ENCODE results near the gene ZNF609. TPM values are rescaled to one million over a fixed set of nuclear protein-coding genes. Genes with fewer than 3 reads are reported as not detected.

Gene ZNF609
- total RNA-seq, 1 donor from 2014 or later, result 21.5 TPM

DNA sequence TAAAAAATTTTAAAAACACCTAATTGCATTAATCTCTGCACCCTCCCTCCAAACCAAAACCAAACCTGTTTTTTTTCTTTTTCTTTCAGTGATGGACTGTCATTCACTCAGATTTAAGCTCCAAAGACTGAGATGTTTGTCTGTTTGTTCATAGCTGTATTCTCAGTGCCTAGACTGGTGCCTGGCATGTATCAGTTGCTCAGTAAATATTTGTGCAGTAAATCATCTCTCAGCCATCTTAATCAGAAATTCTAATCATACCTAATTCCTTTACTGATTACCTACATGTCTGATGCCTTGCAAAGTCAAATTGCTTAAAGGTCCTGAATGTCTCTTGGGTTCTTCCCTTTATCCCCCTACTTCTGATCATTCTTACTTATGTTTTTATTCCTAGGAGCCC is 138.8 kb downstream of the ZNF609 start:
- H3K36me3 ChIP-seq, result no peaks in the 10 kb centered on the region
- TF ChIP-seq EZH2phosphoT487 (IDR thresholded peaks at IDR 0.05) (no peak), EZH2 (IDR thresholded peaks at IDR 0.05) (no peak)
- TF ChIP-seq, protein P1, sequence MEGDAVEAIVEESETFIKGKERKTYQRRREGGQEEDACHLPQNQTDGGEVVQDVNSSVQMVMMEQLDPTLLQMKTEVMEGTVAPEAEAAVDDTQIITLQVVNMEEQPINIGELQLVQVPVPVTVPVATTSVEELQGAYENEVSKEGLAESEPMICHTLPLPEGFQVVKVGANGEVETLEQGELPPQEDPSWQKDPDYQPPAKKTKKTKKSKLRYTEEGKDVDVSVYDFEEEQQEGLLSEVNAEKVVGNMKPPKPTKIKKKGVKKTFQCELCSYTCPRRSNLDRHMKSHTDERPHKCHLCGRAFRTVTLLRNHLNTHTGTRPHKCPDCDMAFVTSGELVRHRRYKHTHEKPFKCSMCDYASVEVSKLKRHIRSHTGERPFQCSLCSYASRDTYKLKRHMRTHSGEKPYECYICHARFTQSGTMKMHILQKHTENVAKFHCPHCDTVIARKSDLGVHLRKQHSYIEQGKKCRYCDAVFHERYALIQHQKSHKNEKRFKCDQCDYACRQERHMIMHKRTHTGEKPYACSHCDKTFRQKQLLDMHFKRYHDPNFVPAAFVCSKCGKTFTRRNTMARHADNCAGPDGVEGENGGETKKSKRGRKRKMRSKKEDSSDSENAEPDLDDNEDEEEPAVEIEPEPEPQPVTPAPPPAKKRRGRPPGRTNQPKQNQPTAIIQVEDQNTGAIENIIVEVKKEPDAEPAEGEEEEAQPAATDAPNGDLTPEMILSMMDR (IDR thresholded peaks at IDR 0.05), result no peak
- H3K27me3 ChIP-seq, result no peaks in the 10 kb centered on the region
- DNase-seq (ENCODE audit: low spot score), result no peak
- H3K4me1 ChIP-seq, result peaks cover 24% of the 10 kb centered on the region
- peaks cover 96% of the 10 kb centered on the region for H3K79me2 ChIP-seq (ENCODE audit: low read depth)
- Mint-ChIP-seq H3K9me3 (no peaks in the 10 kb centered on the region), H3K27ac (no peak overlapping the region), H3K4me3 (no peak overlapping the region), H3K36me3 (peaks cover 1% of the 10 kb centered on the region), H3K4me1 (peaks cover 42% of the 10 kb centered on the region), H3K27me3 (ENCODE audit: insufficient read depth, low read depth) (no peaks in the 10 kb centered on the region)
- H3K4me2 ChIP-seq, result no peak overlapping the region
- peaks cover 63% of the 10 kb centered on the region for H4K20me1 ChIP-seq (ENCODE audit: low read depth)
- H3F3A ChIP-seq (ENCODE audit: low read depth), result peaks cover 24% of the 10 kb centered on the region
- H2AFZ ChIP-seq (replicated peaks), result no peak overlapping the region
- no peak overlapping the region for H3K9ac ChIP-seq
- no peak overlapping the region for H3K4me3 ChIP-seq
- H3K9me3 ChIP-seq (ENCODE audit: low read depth), result no peaks in the 10 kb centered on the region
- H3K27ac ChIP-seq, result no peak overlapping the region

DNA sequence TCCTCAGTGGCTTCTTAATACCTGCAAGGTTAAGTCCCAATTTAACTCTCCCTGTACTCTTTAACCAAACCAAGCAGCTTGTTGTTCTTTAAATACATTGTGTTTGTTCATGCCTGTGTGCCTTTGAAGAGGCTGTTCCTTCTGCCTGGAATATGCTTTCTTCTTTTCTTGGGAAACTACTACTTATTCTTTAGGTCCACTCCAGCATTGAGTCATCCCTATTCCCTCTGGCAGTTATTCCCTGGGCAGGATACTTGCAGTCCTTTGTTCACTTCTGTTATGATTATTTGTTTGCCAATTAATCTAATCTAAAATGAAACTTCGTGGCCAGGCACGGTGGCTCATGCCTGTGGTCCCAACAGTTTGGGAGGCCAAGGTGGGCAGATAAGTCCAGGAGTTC is 139.3 kb downstream of the ZNF609 start:
- Histone ChIP-seq H3K4me2 (no peak overlapping the region), H3K27me3 (no peaks in the 10 kb centered on the region), H3K36me3 (no peaks in the 10 kb centered on the region), H3K79me2 (ENCODE audit: low read depth) (peaks cover 97% of the 10 kb centered on the region), H3K9ac (no peak overlapping the region), H3F3A (ENCODE audit: low read depth) (peaks cover 24% of the 10 kb centered on the region), H3K4me3 (no peak overlapping the region), H3K9me3 (ENCODE audit: low read depth) (no peaks in the 10 kb centered on the region), H3K4me1 (peaks cover 24% of the 10 kb centered on the region), H4K20me1 (ENCODE audit: low read depth) (peaks cover 68% of the 10 kb centered on the region), H3K27ac (no peak overlapping the region), H2AFZ (replicated peaks) (no peak overlapping the region)
- Mint-ChIP-seq H3K27me3 (ENCODE audit: insufficient read depth, low read depth) (no peaks in the 10 kb centered on the region), H3K36me3 (peaks cover 1% of the 10 kb centered on the region), H3K4me3 (no peak overlapping the region), H3K27ac (no peak overlapping the region), H3K4me1 (peaks cover 42% of the 10 kb centered on the region), H3K9me3 (no peaks in the 10 kb centered on the region)
- TF ChIP-seq EZH2 (IDR thresholded peaks at IDR 0.05), result no peak
- no peak for TF ChIP-seq EZH2phosphoT487 (IDR thresholded peaks at IDR 0.05)
- TF ChIP-seq, protein P1 (IDR thresholded peaks at IDR 0.05), result no peak
- no peak for DNase-seq (ENCODE audit: low spot score)

DNA sequence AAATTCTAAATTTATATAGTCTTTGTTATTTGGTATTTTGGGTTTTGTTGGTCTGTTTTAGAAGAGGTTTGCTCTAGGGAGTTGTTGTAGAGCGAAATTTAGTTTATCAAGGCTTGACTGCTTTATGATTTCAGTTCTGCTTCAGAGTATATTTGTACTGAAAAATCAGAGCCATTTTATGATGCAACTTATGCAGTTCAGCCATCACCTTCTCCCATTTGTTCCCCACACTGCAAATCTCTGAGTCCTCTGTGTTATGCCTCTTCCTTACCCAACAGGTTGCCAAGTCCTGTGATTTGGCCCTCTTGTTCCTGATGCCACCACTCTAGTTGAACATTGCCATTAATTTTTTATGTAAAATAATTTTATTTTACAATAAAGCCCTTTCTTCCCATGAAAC is 140.4 kb downstream of the ZNF609 start:
- Histone ChIP-seq H3K36me3 (no peaks in the 10 kb centered on the region), H3K27me3 (no peaks in the 10 kb centered on the region), H3K4me2 (no peak overlapping the region), H3K4me3 (no peak overlapping the region), H2AFZ (replicated peaks) (no peak overlapping the region), H3F3A (ENCODE audit: low read depth) (peaks cover 21% of the 10 kb centered on the region), H3K9me3 (ENCODE audit: low read depth) (no peaks in the 10 kb centered on the region), H3K27ac (no peak overlapping the region), H3K9ac (no peak overlapping the region), H3K4me1 (peaks cover 24% of the 10 kb centered on the region), H4K20me1 (ENCODE audit: low read depth) (peaks cover 61% of the 10 kb centered on the region), H3K79me2 (ENCODE audit: low read depth) (peaks cover 95% of the 10 kb centered on the region)
- no peak overlapping the region for H3K27ac Mint-ChIP-seq
- no peaks in the 10 kb centered on the region for H3K9me3 Mint-ChIP-seq
- TF ChIP-seq EZH2phosphoT487 (IDR thresholded peaks at IDR 0.05), result no peak
- TF ChIP-seq EZH2 (IDR thresholded peaks at IDR 0.05), result no peak
- TF ChIP-seq, protein P1 (IDR thresholded peaks at IDR 0.05), result no peak
- H3K4me1 Mint-ChIP-seq, result peaks cover 42% of the 10 kb centered on the region
- no peak for DNase-seq (ENCODE audit: low spot score)
- H3K27me3 Mint-ChIP-seq (ENCODE audit: insufficient read depth, low read depth), result no peaks in the 10 kb centered on the region
- no peak overlapping the region for H3K4me3 Mint-ChIP-seq
- peaks cover 3% of the 10 kb centered on the region for H3K36me3 Mint-ChIP-seq

Measured in neural progenitor cell (in vitro differentiated cells).